HG03342 (cell line): Measurements from ENCODE around the gene TUBA4A.
"Not testable (repeated sequence)": the region's sequence is repeated elsewhere in the genome, so short reads cannot be mapped to it uniquely, and the experiment has no call there.

Source experiments
- ATAC-seq: cut with Tn5 transposase; IDR thresholded peaks from one replicate; pipeline ENCODE4 v1.9.1; 2021; ENCODE audit warnings: mild to moderate bottlenecking, moderate library complexity; ENCODE audit not compliant: unreplicated experiment

TUBA4A gene

DNA sequence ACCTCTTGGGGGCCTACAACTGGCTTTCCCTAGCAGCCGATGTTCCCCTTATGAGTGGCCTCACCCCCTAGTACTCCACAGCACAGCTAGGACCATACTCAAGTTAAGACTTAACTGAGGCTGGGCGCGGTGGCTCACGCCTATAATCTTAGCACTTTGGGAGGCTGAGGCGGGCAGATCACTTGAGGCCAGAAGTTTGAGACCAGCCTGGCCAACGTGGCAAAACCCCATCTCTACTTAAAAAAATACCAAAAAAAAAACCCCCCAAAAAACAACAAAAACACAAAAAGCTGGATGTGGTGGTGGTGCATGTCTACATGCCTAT lies 33.4 kb upstream of the TUBA4A start:
- not testable (repeated sequence) for ATAC-seq

DNA sequence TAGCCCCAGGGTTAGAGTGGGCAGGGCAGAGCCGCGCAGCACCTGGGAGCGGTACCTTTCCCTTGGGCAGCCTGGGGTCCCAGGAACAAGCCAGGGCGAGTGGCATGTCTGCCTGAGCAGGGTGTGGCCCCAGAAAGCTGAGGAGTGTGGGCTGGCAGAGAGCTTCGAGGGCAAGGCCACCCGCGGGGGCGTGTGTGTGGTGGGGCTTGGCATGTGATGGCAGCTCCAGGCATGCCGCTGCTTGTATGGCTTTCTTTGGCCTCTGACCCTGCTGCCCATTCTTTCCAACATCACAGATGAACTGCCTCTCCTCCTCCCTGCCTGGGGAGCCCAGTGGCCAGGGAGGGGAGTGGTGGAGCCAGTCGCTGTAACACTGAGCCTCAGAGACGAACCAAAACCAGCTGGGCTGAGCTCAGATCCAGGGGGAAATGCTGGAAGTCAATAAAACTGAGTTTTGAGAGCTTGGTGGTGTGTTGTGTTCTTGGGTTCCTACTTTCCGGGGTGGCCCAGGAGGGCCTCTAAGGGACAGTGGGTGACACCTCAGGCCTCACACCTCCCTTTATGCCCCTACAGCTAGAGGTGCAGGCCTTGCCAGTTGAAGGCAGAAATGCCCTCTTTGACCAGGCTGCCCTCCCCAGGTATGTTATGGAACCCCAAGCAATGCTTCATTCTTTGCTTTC lies 32.9 kb upstream of the TUBA4A start:
- ATAC-seq = no peak

DNA sequence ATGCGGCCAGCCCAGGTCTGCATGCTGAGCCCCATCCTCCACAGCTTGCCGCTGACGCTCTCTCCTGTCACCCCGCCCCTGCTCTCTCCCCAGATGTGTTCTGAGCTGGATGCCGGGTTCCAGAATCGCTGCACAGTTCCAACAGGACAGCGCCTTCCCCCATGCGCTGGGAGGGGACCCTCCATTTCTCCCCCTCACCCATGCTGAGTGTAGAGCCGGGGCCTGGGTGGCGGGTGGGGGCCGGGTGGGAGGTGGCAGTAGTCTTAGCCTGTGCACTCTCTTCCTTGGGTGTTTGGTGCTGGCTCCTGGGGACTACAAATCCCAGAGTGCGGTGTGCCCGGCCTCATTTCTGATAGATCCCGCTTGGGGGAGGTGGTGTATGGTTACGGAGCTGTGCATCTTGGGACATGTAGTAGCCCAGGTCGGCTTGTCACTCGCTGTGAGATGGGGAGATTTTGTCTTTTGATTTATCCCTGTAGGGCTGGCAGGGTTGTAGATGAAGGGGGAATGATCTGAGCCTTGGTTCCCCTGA lies 32.2 kb upstream of the TUBA4A start:
- no peak for ATAC-seq

DNA sequence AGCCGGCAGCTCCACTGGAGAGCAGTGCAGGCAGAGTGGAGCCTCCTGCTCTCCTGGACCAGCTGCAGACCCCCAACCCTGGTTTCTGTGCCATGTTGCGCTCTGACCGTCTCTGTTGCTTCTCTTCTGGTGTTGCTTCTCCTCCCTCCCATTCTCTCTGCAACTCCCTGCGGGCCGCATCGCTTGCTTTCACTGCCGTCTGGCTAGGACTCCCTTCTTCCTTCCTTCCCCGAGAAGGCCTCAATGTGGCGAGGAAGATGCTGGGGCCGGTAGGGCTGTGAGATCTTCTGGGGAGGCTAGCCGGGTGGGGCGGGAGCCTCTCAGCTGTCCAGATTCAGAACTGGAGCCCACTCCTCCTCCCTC lies 31.6 kb upstream of the TUBA4A start:
- no peak for ATAC-seq

GRCh38 chr2:219284501-219285372 lies 31.0 kb upstream of the TUBA4A start:
- no peak for ATAC-seq

DNA sequence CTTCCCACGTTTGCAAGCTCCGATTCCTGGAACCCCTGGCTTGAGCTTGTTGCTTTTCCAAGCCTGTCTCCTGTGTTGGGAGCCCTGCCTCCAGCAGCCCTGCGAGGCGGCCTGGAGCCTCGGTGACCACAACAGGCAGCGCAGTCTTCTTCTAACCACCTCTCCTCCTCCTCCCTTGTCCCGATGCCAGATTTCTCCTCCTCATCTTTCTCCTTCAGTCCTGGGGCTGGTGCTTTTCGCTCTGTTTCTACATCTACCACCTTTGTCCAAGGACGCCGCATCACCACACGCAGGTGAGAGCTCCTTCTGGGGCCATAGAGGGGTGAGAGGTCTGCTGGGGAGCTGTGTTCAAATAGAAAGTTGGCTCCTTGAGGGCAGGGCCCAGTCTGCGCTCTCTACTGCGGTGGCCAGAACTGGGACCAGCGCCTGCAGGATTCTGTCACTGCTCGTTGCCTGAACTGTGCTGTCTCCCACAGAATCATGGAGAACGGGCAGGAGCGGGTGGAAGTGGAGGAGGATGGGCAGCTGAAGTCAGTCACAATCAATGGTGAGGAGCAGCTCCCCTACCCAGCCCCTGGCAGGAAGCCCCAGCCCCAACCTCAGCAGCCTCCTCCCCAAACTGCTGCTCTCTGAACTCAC lies 29.3 kb upstream of the TUBA4A start:
- no peak for ATAC-seq

DNA sequence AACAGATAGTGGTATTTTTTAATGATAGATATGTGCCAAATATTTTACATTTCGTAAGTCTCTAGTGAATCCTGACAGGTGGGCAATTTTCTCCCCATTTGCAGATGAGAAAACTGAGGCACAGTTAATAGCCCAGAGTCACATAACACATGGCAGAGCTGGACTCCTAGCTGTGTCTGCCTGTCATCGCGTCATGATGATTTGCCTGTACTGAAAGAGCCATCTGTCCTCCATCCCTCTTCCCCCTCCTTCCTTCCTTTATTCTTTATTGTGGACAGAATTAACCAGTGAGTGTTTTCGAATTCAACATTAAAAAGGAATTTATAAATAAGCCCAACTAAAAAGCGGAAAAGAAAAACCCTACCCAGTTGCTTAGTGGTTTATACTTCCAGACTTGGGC lies 28.7 kb upstream of the TUBA4A start:
- ATAC-seq = no peak

GRCh38 chr2:219281588-219281987 lies 27.9 kb upstream of the TUBA4A start:
- no peak for ATAC-seq

DNA sequence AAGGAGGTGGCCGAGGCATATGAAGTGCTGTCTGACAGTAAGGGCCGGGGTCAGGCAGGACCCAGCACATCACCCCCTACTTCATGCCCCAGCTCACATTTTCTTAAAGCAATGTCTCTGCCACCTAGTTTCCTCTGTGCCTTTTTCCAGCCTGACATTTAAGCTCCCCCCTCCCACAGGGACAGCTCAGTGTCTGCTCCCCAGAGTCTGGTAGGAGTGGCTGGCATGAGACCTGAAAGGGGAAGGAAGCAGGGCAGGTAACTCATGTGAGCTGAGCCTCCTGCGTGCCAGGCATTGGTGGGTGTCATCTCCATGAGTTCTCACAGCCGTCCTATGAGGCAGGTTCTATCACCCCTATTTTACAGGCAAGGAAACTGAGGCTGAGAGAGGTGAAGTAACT lies 26.9 kb upstream of the TUBA4A start:
- ATAC-seq = no peak

GRCh38 chr2:219279916-219280516 lies 26.3 kb upstream of the TUBA4A start:
- ATAC-seq = no peak

DNA sequence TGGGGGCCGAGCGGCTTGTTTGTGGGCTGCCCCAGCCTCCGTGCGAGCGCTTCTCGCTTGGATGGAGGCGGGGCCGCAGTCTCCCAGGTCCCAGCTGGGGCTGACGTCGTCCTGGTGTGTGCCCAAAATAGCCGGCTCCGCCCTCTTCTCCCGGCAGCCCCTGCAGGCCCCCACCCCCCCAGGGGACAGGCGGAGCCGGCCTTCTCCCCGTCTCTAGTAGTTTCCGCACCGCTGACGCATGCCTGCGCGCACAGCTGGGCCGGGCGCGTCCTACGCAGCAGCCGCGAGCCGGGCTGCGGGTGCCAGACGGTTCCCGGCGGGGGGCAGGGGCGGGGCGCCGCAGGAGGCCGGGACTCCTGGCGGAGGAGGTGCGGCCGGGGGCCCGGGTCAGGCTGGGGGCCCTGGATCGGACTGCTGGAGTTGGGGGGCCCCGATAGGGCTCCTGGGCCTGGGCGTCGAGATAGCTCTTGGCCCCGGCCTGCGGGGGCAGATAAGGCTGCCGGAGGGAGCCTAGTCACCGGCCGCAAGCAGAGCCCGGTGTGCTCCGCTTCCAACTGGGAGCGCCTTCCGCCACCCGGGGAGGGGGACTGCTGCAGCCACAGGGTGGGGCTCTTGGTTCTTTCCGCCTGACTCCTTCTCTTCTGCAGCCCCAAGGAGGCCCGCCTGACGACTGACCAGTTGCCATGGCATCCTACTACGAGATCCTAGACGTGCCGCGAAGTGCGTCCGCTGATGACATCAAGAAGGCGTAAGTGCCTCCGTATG lies 25.6 kb upstream of the TUBA4A start, which contains the start of gene DNAJB2:
Gene DNAJB2 (plus strand): TSS at position 216 of the 765 bp plus-strand sequence. CDS start 468 bp downstream, at position 684.
- peak; percentile 88 for ATAC-seq

GRCh38 chr2:219278655-219279150 lies 25.0 kb upstream of the TUBA4A start:
- ATAC-seq = no peak

GRCh38 chr2:219277703-219278654 lies 24.3 kb upstream of the TUBA4A start:
- ATAC-seq = no peak

DNA sequence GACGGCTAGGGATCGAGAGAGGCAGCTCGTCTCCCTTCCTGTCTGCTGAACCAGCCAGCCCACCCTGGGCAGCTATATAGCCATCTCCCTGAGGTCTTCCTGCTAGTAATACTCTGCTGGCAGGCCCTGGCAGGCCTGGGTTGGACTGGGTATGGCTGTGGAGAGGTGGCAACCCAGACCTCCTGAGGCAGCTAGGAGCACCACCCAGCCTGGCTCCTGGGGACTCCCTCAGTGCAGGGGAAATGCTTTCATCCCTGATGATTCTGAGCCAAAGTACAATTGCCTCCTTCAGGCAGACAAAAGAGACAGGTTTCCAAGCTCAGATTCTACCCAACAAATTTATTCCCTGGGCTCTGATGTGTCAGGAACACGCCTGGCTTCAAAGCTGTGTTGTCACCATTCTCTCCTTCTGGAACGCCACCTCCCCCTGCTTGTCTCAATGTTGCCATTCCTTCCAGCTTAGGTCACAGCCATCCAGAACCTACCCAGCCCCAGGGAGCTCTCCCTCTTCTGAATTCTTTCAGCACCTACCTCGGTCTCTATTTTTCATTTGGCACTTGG lies 20.7 kb upstream of the TUBA4A start:
- ATAC-seq = no peak

- ATAC-seq = no peak
Measured at GRCh38 chr2:219273937-219274336, 20.2 kb upstream of the TUBA4A start.

GRCh38 chr2:219272995-219273394 lies 19.3 kb upstream of the TUBA4A start:
- ATAC-seq = no peak

- ATAC-seq = no peak
Measured at GRCh38 chr2:219272356-219272755, 18.6 kb upstream of the TUBA4A start.

DNA sequence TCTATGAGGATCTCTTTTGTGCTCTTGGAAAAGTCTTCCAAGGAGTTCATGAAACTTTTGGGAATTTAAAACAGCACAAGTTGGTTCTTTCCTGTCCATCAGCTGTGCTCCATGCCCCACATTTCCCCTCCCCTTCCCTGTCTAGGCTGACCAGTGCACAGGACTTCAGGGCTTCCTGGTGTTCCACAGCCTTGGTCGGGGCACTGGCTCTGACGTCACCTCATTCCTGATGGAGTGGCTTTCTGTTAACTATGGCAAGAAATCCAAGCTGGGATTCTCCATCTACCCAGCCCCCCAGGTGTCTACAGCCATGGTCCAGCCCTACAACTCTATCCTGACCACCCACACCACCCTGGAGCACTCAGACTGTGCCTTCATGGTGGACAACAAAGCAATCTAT lies 17.3 kb upstream of the TUBA4A start:
- ATAC-seq = no peak

DNA sequence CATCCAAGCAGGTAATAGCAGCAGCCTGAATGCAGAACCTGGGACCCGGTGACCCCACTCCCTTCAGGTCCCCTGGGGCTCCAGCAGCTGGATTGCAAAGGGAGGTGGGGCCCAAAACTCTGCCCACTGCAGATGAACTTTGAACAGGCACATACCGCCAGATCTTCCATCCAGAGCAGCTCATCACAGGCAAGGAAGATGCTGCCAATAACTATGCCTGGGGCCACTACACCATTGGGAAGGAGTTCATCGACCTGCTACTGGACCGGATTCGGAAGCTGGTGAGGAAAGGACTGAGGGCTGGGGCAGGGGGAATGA lies 16.3 kb upstream of the TUBA4A start:
- ATAC-seq = no peak
